Measurements from ENCODE around the gene CMTM8.

DNA sequence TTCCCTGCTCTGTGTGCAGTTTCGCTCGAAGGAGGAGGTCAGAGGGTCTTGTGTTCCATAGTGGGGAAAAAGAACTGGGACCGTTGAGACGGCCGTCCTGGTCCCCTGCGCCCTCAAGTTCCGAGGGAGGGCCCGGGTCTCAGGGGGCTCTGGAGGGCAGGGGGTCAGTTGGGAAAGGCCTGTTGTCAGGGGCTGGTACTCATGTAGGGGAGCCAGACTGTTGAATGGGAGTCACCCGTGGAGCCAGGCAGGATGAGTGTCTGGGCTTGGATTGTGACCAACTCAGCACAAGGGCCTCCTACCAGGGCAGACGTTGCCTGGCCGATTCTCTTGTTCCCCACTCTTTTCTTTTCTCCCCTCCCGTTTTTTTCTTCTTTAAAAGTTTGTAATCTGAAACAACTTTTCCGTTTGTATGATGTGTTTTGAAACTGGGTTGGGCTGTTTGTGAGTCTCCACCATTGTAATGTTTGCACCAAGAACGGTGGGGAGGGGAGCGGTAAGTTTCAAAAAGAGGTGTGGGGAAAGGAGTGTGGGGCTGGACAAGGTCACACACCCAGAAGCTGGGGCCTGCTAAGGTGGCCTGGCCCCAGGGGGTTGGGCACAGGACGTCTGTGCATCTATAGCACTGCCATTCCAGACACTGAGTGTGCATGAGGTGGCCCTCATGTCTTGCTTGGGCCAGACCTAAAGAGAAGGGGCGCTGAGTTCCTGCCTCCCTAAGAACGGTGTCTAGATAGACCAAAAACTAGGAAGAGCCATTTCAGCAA is 154.2 kb downstream of the CMTM8 start:
- no peak; the same call in none of the 2 replicates for TF ChIP-seq CTCF (IDR thresholded peaks at IDR 0.05; ENCODE audit: low read depth, low read length)
- TF ChIP-seq EZH2phosphoT487 (IDR thresholded peaks at IDR 0.05; ENCODE audit: low read depth), result no peak

All from OCI-LY3 (cell line).